Right cardiac atrium (tissue), 5 donors: Measurements from ENCODE around the gene ARHGAP42. TPM values are rescaled to one million over a fixed set of nuclear protein-coding genes. Genes with fewer than 3 reads are reported as not detected.
"Not testable (repeated sequence)": the region's sequence is repeated elsewhere in the genome, so short reads cannot be mapped to it uniquely, and the experiment has no call there.

Experiments
- ATAC-seq, 2 donors: fragments of 200-7000 bp; cut with Tn5 transposase; one replicate each; pipeline versions ENCODE4 v1.8.0 to v1.9.1; 2020; ENCODE audit warnings: moderate library complexity in 2 of 2, mild to moderate bottlenecking in 1 of 2
- DNase-seq, 3 donors: peaks; one replicate each; pipeline ENCODE4 v3.0.0-alpha.2; 2020
- H3K27ac ChIP-seq: one replicate; pipeline ENCODE4 v1.5.1; 2013; ENCODE audit warnings: mild to moderate bottlenecking, low read length, control low read depth, moderate library complexity
- H3K27me3 ChIP-seq: one replicate; pipeline ENCODE4 v1.6.1; 2013; ENCODE audit not compliant: control insufficient read depth, insufficient read depth
- H3K4me1 ChIP-seq: one replicate; pipeline ENCODE4 v1.6.1; 2013; ENCODE audit warnings: low read length; ENCODE audit not compliant: control insufficient read depth, insufficient read depth
- H3K4me3 ChIP-seq: one replicate; pipeline ENCODE4 v1.5.1; 2013; ENCODE audit warnings: low read length, control low read depth
- H3K9me3 ChIP-seq: one replicate; pipeline ENCODE4 v1.6.1; 2013; ENCODE audit warnings: low read length; ENCODE audit not compliant: control insufficient read depth
- WGBS: extraction: QIAGEN DNeasy Blood & Tissue Kit; methylation state at CpG from one replicate; pipeline ENCODE4 v1.1.7; 2013; 5-methylcytosine and 5-hydroxymethylcytosine counted together
- intact Hi-C, 4 donors: fragments of 100-400 bp; cut with DNase I; formaldehyde crosslinking; loops; one replicate each; pipeline versions ENCODE4 v1.11.0 to v1.14.0; 2022 to 2023
- polyA plus RNA-seq: library from polyadenylated mRNA; stranded (reverse); fragments of 200-250 nt; gene quantifications from one replicate; pipeline ENCODE4 v1.2.3, GENCODE V29; 2013
- total RNA-seq, 4 donors: library from RNA; stranded (reverse); fragmentation: NEBNext Ultra II Directional; extraction: Animal tissue kit (Norgen Biotek cat#: 25700); gene quantifications; one replicate each; pipeline ENCODE4 v1.2.1, GENCODE V29; 2021
- donor health status: healthy with polysubstance abuse.
- donor health status: DM: no; HTN: yes; CAD: no.
- donor health status: DM: no; HTN: no; CAD: no.
- donor health status: DM: no; HTN: yes; CAD: no; lungs with severe emphysema.
- donor health status: DM: yes; HTN: yes; CAD: no.

Gene ARHGAP42
- total and polyA plus RNA-seq, 5 donors, result 4.5 to 8.6 (median 6.6) TPM

DNA sequence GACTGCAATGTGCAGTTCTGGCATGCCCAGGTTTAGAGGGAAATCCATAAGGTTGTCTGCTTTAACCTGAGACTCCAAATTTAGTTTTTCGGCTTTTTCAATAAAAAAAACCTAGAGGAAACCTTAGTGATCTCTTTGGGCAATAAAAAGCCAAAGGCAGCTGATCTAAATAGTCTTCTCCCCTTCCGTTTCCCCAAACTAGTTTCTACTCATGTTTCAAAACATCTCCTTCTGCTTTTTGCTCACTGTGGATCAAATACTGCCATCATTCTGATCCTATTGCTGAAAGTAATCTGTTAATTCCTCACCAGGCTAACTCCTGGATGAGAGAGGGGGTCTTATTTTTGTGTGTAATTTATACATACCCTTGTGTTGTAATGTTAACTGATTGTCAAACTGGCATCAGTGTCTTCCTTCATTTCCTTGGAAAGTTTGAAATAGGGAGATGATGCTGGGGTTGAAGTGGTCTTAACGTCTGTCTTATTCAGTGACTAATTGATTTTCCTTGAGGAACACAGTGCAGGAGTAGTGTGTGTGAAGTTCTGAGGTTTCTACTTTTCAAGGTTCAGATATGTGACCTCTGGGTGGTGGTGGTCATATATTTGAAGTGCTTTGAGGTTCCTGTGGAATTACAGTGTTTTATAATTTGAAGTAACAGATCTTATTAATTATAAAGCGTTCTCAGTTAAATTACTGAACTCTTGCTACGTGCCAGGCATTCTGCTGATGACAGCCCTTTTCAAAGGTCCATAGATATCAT, 55.0 kb downstream of the ARHGAP42 start:
- Histone ChIP-seq H3K9me3 (no peaks in the 10 kb centered on the region), H3K27me3 (no peaks in the 10 kb centered on the region), H3K4me1 (peaks cover 5% of the 10 kb centered on the region), H3K4me3 (no peak overlapping the region), H3K27ac (no peak overlapping the region)
- ATAC-seq (no peak), DNase-seq (no peak)
- 80% methylated on average over 5 of the region's 5 CpGs for WGBS
- intact Hi-C loops, result no loop called here

DNA sequence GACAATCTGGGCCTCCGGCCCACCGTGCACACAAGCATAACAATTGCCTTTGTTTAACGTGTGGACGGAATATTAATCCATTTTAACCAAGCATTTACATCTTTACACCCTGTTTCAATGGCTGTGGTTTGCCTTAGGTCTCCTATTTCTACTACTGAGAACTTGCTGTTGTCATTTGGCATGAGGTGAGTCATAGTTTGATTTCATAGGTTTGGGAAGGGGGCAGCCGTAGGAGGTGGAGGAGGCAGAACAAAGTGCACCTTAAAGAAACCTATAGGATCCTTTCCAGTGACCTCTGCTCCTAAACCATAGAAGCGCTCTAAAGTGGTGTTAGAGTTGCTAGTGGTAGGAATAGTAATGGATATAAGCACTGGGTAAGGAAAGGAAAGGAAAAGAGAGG, 59.4 kb downstream of the ARHGAP42 start:
- H3K27ac ChIP-seq, result no peak overlapping the region
- ATAC-seq, result no peak
- peaks cover under 1% of the 10 kb centered on the region for H3K4me1 ChIP-seq
- intact Hi-C loops, result no loop called here
- 93% methylated on average over 6 of the region's 6 CpGs for WGBS
- no peak for DNase-seq
- no peaks in the 10 kb centered on the region for H3K27me3 ChIP-seq
- no peaks in the 10 kb centered on the region for H3K9me3 ChIP-seq
- no peak overlapping the region for H3K4me3 ChIP-seq

DNA sequence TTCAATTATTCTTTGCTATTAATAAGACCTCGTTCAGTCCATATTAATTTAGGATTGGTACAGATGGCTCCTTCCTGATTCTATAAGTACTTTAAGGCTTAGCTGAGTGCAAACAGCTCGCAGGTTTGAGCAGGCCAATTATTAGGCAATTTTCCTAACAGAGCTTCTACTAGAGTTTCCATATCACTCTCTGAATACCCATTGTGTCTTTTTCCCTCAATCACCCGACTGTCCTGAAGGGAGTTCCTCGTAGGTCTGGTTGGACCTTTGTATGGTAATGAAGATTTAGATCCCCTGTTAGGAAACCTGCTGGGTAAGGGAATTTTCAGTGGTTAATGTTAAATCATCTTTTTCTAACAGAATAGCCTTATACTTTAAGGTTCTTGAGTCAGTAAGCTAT, 61.1 kb downstream of the ARHGAP42 start:
- intact Hi-C loops, result no loop called here

DNA sequence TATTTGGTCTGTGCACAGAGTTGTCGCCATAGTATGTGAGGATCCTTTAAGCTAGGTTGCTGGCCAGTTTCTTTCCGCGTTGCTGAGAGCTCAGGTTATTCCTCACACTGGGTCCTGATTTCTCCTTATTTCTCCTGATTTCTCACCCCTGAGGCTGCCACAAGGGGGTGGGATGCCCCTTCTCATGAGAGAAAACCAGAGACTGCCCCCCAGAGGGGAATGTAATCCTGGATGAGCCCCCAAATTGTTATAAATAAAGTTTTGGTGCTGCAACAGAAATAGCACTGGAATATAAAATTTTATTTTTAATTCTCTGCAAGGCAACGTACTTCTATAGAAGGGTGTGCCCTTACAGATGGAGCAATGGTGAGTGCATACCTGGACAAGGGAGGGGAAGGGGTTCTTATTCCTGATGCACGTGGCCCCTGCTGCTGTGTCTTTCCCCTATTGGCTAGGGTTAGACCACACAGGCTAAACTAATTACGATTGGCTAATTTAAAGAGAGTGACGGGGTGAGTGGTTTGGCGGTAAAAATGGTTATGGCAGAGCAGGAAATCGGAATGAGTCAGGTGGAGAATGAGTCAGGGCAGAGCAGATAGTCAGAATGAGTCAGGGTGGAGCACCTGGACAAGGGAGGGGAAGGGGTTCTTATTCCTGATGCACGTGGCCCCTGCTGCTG, 62.9 kb downstream of the ARHGAP42 start:
- H3K27ac ChIP-seq, H3K9me3 ChIP-seq, H3K4me3 ChIP-seq, intact Hi-C loops, H3K4me1 ChIP-seq, H3K27me3 ChIP-seq, ATAC-seq, DNase-seq: not testable (repeated sequence)
- WGBS, result 97% methylated on average over 10 of the region's 10 CpGs

More for the DNA sequence above, 61.1 kb downstream of the ARHGAP42 start:
- no peak for ATAC-seq
- DNase-seq, result no peak
- H3K9me3 ChIP-seq, result no peaks in the 10 kb centered on the region
- 83% methylated on average over 4 of the region's 4 CpGs for WGBS
- no peak overlapping the region for H3K4me3 ChIP-seq
- H3K4me1 ChIP-seq, result no peaks in the 10 kb centered on the region
- no peaks in the 10 kb centered on the region for H3K27me3 ChIP-seq
- no peak overlapping the region for H3K27ac ChIP-seq

DNA sequence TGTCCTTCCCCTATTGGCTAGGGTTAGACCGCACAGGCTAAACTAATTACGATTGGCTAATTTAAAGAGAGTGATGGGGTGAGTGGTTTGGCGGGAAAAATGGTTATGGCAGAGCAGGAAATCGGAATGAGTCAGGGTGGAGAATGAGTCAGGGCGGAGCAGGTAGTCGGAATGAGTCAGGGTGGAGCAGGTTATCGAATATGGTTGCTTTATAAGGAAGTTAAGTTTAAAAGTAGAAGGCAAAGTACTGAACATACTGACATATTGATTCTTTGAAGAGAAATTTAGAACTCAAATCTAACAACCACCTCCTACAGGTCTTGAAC, 63.4 kb downstream of the ARHGAP42 start:
- H3K4me3 ChIP-seq, intact Hi-C loops, H3K4me1 ChIP-seq, ATAC-seq, H3K27me3 ChIP-seq, H3K27ac ChIP-seq, DNase-seq, H3K9me3 ChIP-seq: not testable (repeated sequence)
- WGBS, result 97% methylated on average over 7 of the region's 7 CpGs

GRCh38 chr11:100752371-100753171, 65.5 kb downstream of the ARHGAP42 start:
- H3K4me3 ChIP-seq, result no peak overlapping the region
- 94% methylated on average over 5 of the region's 5 CpGs for WGBS
- DNase-seq, result no peak
- peak in 1 of 2 donors; percentile 49 for ATAC-seq
- H3K27ac ChIP-seq, result no peak overlapping the region
- no peaks in the 10 kb centered on the region for H3K27me3 ChIP-seq
- intact Hi-C loops, result no loop called here
- H3K4me1 ChIP-seq, result peaks cover 2% of the 10 kb centered on the region
- no peaks in the 10 kb centered on the region for H3K9me3 ChIP-seq

- no peak overlapping the region for H3K27ac ChIP-seq
- DNase-seq (no peak), ATAC-seq (no peak)
- 60% methylated on average over 4 of the region's 4 CpGs for WGBS
- H3K4me3 ChIP-seq, result no peak overlapping the region
- intact Hi-C loops, result no loop called here
- H3K27me3 ChIP-seq, result no peaks in the 10 kb centered on the region
- H3K4me1 ChIP-seq, result peaks cover 2% of the 10 kb centered on the region
- no peaks in the 10 kb centered on the region for H3K9me3 ChIP-seq
Measured at GRCh38 chr11:100753172-100753543, 66.1 kb downstream of the ARHGAP42 start.

DNA sequence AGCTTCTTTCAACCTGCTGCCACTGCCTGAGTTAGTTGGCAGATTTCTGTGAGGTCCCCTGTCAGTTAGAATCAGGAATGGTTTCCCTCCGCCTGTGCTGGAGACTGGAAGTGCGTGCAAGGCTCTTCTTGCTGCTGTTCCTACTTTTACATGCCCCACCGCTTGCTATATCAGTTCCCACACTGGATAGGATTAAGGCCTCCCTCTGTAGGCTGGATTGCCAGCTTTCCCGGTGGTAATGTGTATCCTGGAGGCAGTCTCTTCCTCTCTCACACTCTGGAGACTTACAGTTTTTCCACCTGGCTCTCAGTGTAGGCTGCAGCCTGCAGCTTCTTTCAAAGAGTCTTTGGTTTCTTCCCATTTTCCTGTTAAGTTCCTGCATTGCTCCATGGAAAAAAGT, 66.5 kb downstream of the ARHGAP42 start:
- H3K9me3 ChIP-seq, result no peaks in the 10 kb centered on the region
- DNase-seq (no peak), ATAC-seq (peak; percentile 37 to 56)
- H3K4me3 ChIP-seq, result no peak overlapping the region
- no peaks in the 10 kb centered on the region for H3K27me3 ChIP-seq
- WGBS, result 52% methylated on average over 4 of the region's 4 CpGs
- peaks cover 2% of the 10 kb centered on the region for H3K4me1 ChIP-seq
- H3K27ac ChIP-seq, result no peak overlapping the region
- intact Hi-C loops, result no loop called here

- peaks cover 2% of the 10 kb centered on the region for H3K4me1 ChIP-seq
- ATAC-seq, result peak in 1 of 2 donors; percentile 45
- WGBS, result 49% methylated on average over 2 of the region's 2 CpGs
Measured at GRCh38 chr11:100756559-100756958, 69.5 kb downstream of the ARHGAP42 start.

DNA sequence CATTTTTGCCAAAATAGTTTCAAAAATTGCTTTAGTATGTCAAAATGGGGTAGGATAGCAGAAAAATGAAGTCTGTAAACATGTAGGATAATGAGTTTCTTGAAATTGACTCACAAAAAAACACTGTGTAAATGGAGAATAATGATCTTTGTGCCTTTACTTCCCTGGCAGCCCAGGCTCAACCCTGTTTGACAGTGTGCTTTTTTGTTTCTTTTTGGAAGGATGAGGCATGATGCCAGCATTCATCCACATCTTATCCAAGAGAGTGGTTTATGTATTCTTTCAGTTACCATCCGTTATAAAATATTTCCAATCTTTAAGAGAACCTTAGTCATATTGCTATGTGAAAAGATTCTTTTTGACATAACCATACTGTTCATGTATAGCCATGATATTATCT, 70.6 kb downstream of the ARHGAP42 start:
- 36% methylated on average over 1 of the region's 1 CpG for WGBS

More at GRCh38 chr11:100756559-100756958, 69.5 kb downstream of the ARHGAP42 start:
- Histone ChIP-seq H3K27ac (no peak overlapping the region), H3K27me3 (no peaks in the 10 kb centered on the region), H3K9me3 (no peaks in the 10 kb centered on the region), H3K4me3 (no peak overlapping the region)
- DNase-seq, result no peak
- intact Hi-C loops, result no loop called here

GRCh38 chr11:100759106-100759505, 72.0 kb downstream of the ARHGAP42 start:
- Histone ChIP-seq H3K9me3 (no peaks in the 10 kb centered on the region), H3K27me3 (no peaks in the 10 kb centered on the region), H3K4me1 (no peaks in the 10 kb centered on the region), H3K27ac (no peak overlapping the region), H3K4me3 (no peak overlapping the region)
- intact Hi-C loops, result no loop called here
- no peak for ATAC-seq
- DNase-seq, result no peak
- whole genome bisulfite sequencing, result 76% methylated on average over 2 of the region's 2 CpGs

More for the DNA sequence above, 70.6 kb downstream of the ARHGAP42 start:
- no peak for ATAC-seq
- H3K27me3 ChIP-seq, result no peaks in the 10 kb centered on the region
- intact Hi-C loops, result no loop called here
- H3K9me3 ChIP-seq, result no peaks in the 10 kb centered on the region
- peaks cover 2% of the 10 kb centered on the region for H3K4me1 ChIP-seq
- no peak overlapping the region for H3K27ac ChIP-seq
- no peak overlapping the region for H3K4me3 ChIP-seq
- DNase-seq, result no peak
